T-helper 17 cell (primary cell): ENCODE data around the gene DNPEP. TPM values are rescaled to one million over a fixed set of nuclear protein-coding genes. Genes with fewer than 3 reads are reported as not detected.

Experiments used
- ATAC-seq: fragments of 150-1000 bp; cut with Tn5 transposase; 2 replicates; pipeline ENCODE4 v1.10.0; 2021; ENCODE audit warnings: mild to moderate bottlenecking, moderate library complexity
- DNase-seq, 3 donors: peaks; one replicate each; pipeline versions ENCODE4 v3.0.0 to v3.0.0-alpha.2; 2020 to 2021
- H3K9me3 ChIP-seq: one replicate; pipeline ENCODE4 v1.7.0; 2013; ENCODE audit warnings: low read length, mild to moderate bottlenecking; ENCODE audit not compliant: control insufficient read depth, poor library complexity, severe bottlenecking
- H3K27ac Mint-ChIP-seq: one replicate; pipeline ENCODE4 v1.8.0; 2022; ENCODE audit warnings: mild to moderate bottlenecking, moderate library complexity, mixed read lengths
- H3K27me3 Mint-ChIP-seq: one replicate; pipeline ENCODE4 v1.8.0; 2022; ENCODE audit warnings: mixed read lengths
- H3K36me3 Mint-ChIP-seq: one replicate; pipeline ENCODE4 v1.8.0; 2022; ENCODE audit warnings: low read depth, mixed read lengths
- H3K4me1 Mint-ChIP-seq: one replicate; pipeline ENCODE4 v1.8.0; 2022; ENCODE audit warnings: mild to moderate bottlenecking, mixed read lengths
- H3K4me3 Mint-ChIP-seq: one replicate; pipeline ENCODE4 v1.8.0; 2022; ENCODE audit warnings: mild to moderate bottlenecking, moderate library complexity, mixed read lengths
- total RNA-seq, 4 donors: library from RNA in 2 of 4; stranded (reverse) in 2 of 4; gene quantifications; one replicate each; pipeline ENCODE4 v1.2.3 and lab custom pipeline; 2022 to 2026

The DNPEP gene
- total RNA-seq = 100 to 1,000 TPM in 1 of 2 donors, 10 to 100 TPM in 1; 81.3 to 107 TPM
- total RNA-seq (lab: John Stamatoyannopoulos, UW) = 45.5 to 72.4 reads per million in 2 donors

- ATAC-seq (peak; percentile 65), DNase-seq (peak; percentile 94 to 95 (median 94))
- peak within 1 kb of the TSS; percentile 93 for H3K27ac Mint-ChIP-seq
- H3K9me3 ChIP-seq = no peaks in the 10 kb centered on the region
- peaks cover 12% of the 10 kb centered on the region for H3K4me1 Mint-ChIP-seq
- peak within 1 kb of the TSS; percentile 94 for H3K4me3 Mint-ChIP-seq
- H3K27me3 Mint-ChIP-seq = no peaks in the 10 kb centered on the region
- peaks cover 6% of the 10 kb centered on the region for H3K36me3 Mint-ChIP-seq
Observed at GRCh38 chr2:219387306-219388120, at the start of gene DNPEP. Gene DNPEP (minus strand): TSS chr2:219387912. CDS start chr2:219387794, 118 bp downstream.

- Mint-ChIP-seq H3K4me3 (no peak overlapping the region), H3K27me3 (peaks cover 13% of the 10 kb centered on the region), H3K27ac (no peak overlapping the region), H3K36me3 (peaks cover 4% of the 10 kb centered on the region), H3K4me1 (peaks cover 13% of the 10 kb centered on the region)
- ATAC-seq (no peak), DNase-seq (no peak)
- no peaks in the 10 kb centered on the region for H3K9me3 ChIP-seq
Observed at GRCh38 chr2:219437141-219437540, 49.4 kb upstream of the DNPEP start.

GRCh38 chr2:219436491-219436890 lies 48.8 kb upstream of the DNPEP start:
- H3K4me3 Mint-ChIP-seq = no peak overlapping the region
- peaks cover 15% of the 10 kb centered on the region for H3K27me3 Mint-ChIP-seq
- no peak overlapping the region for H3K27ac Mint-ChIP-seq
- peaks cover 12% of the 10 kb centered on the region for H3K4me1 Mint-ChIP-seq
- no peaks in the 10 kb centered on the region for H3K9me3 ChIP-seq
- H3K36me3 Mint-ChIP-seq = peaks cover 4% of the 10 kb centered on the region
- ATAC-seq = no peak
- no peak for DNase-seq

GRCh38 chr2:219435701-219436100 lies 48.0 kb upstream of the DNPEP start:
- no peaks in the 10 kb centered on the region for H3K9me3 ChIP-seq
- Mint-ChIP-seq H3K36me3 (peaks cover 4% of the 10 kb centered on the region), H3K4me3 (no peak overlapping the region), H3K27me3 (peaks cover 16% of the 10 kb centered on the region), H3K4me1 (peaks cover 4% of the 10 kb centered on the region), H3K27ac (no peak overlapping the region)
- DNase-seq (no peak), ATAC-seq (no peak)

GRCh38 chr2:219434718-219435525 lies 47.2 kb upstream of the DNPEP start, which contains the start of gene SPEG:
Gene SPEG (plus strand): TSS chr2:219434843. CDS start chr2:219434978, 135 bp downstream.
- Mint-ChIP-seq H3K4me3 (no peak within 1 kb of the TSS), H3K27me3 (peaks cover 15% of the 10 kb centered on the region), H3K27ac (no peak within 1 kb of the TSS), H3K36me3 (peaks cover 4% of the 10 kb centered on the region), H3K4me1 (peaks cover 4% of the 10 kb centered on the region)
- H3K9me3 ChIP-seq = no peaks in the 10 kb centered on the region
- peak; percentile 32 for ATAC-seq
- no peak for DNase-seq

- no peak overlapping the region for H3K4me3 Mint-ChIP-seq
- H3K4me1 Mint-ChIP-seq = peaks cover 4% of the 10 kb centered on the region
- ATAC-seq = no peak
Observed at GRCh38 chr2:219434468-219434717, 46.7 kb upstream of the DNPEP start.

GRCh38 chr2:219433666-219434467 lies 46.2 kb upstream of the DNPEP start:
- peaks cover 15% of the 10 kb centered on the region for H3K27me3 Mint-ChIP-seq
- no peak overlapping the region for H3K27ac Mint-ChIP-seq
- DNase-seq (no peak), ATAC-seq (peak; percentile 40)
- H3K9me3 ChIP-seq = no peaks in the 10 kb centered on the region
- H3K4me3 Mint-ChIP-seq = no peak overlapping the region
- peaks cover 4% of the 10 kb centered on the region for H3K4me1 Mint-ChIP-seq
- H3K36me3 Mint-ChIP-seq = peaks cover 4% of the 10 kb centered on the region

More at GRCh38 chr2:219434468-219434717, 46.7 kb upstream of the DNPEP start:
- Mint-ChIP-seq H3K27ac (no peak overlapping the region), H3K36me3 (peaks cover 4% of the 10 kb centered on the region), H3K27me3 (peaks cover 15% of the 10 kb centered on the region)
- DNase-seq = no peak
- H3K9me3 ChIP-seq = no peaks in the 10 kb centered on the region

- ATAC-seq = no peak
- peaks cover 32% of the 10 kb centered on the region for H3K27me3 Mint-ChIP-seq
- DNase-seq = no peak
- peaks cover 4% of the 10 kb centered on the region for H3K36me3 Mint-ChIP-seq
- H3K27ac Mint-ChIP-seq = no peak overlapping the region
- H3K9me3 ChIP-seq = no peaks in the 10 kb centered on the region
- no peak overlapping the region for H3K4me3 Mint-ChIP-seq
- peaks cover 4% of the 10 kb centered on the region for H3K4me1 Mint-ChIP-seq
Observed at GRCh38 chr2:219430633-219431615, 43.2 kb upstream of the DNPEP start.

GRCh38 chr2:219429958-219430606 lies 42.4 kb upstream of the DNPEP start:
- Mint-ChIP-seq H3K4me1 (peaks cover 4% of the 10 kb centered on the region), H3K4me3 (no peak overlapping the region), H3K27me3 (peaks cover 39% of the 10 kb centered on the region), H3K27ac (no peak overlapping the region), H3K36me3 (peaks cover 4% of the 10 kb centered on the region)
- ATAC-seq (no peak), DNase-seq (no peak)
- no peaks in the 10 kb centered on the region for H3K9me3 ChIP-seq

GRCh38 chr2:219428469-219428868 lies 40.8 kb upstream of the DNPEP start:
- Mint-ChIP-seq H3K27ac (no peak overlapping the region), H3K36me3 (no peaks in the 10 kb centered on the region), H3K4me1 (no peaks in the 10 kb centered on the region), H3K27me3 (peaks cover 45% of the 10 kb centered on the region), H3K4me3 (no peak overlapping the region)
- ATAC-seq (no peak), DNase-seq (no peak)
- no peaks in the 10 kb centered on the region for H3K9me3 ChIP-seq

GRCh38 chr2:219426534-219427136 lies 38.9 kb upstream of the DNPEP start:
- no peaks in the 10 kb centered on the region for H3K9me3 ChIP-seq
- no peak for DNase-seq
- Mint-ChIP-seq H3K36me3 (no peaks in the 10 kb centered on the region), H3K27me3 (peaks cover 44% of the 10 kb centered on the region), H3K4me3 (no peak overlapping the region), H3K27ac (no peak overlapping the region), H3K4me1 (peaks cover 3% of the 10 kb centered on the region)
- no peak for ATAC-seq
